K562 (cell line): ENCODE measurements around the gene TCF12.

Source experiments
- BHLHE40 ChIP-seq: IDR thresholded peaks from 2 replicates; pipeline ENCODE4 v1.6.1; 2011; ENCODE audit warnings: low read length, improper control_type of control experiment
- CAMTA2 ChIP-seq: fragments of 250-450 bp; sonication (Bioruptor Pico); conservative IDR thresholded peaks from 2 replicates; pipeline ENCODE4 v1.5.1; 2022
- CHCHD3 ChIP-seq: fragments of 250-450 bp; sonication (Bioruptor Pico); IDR thresholded peaks from 2 replicates; pipeline ENCODE4 v2.1.2; 2022; ENCODE audit warnings: mild to moderate bottlenecking
- E2F1 ChIP-seq: sonication (generic); formaldehyde crosslinking; IDR thresholded peaks from 2 replicates; pipeline ENCODE4 v1.8.1; 2023; ENCODE audit warnings: mild to moderate bottlenecking, missing genetic modification reagents, moderate library complexity
- EP300 ChIP-seq: IDR thresholded peaks from 2 replicates; pipeline ENCODE4 v1.6.1; 2012; ENCODE audit warnings: low read length, improper control_type of control experiment
- ETV6 ChIP-seq, 3 experiments: fragments of 150-350 bp in 1 of 3; sonication (generic) in 1 of 3; formaldehyde crosslinking in 1 of 3; IDR thresholded peaks; 2 replicates each; pipeline versions ENCODE4 v1.6.1 to v1.8.0; 2014 to 2022; ENCODE audit warnings: borderline replicate concordance in 2 of 3, low read depth in 2 of 3, antibody characterized with exemption in 1 of 3, low read length in 1 of 3, mild to moderate bottlenecking in 1 of 3, missing genetic modification reagents in 1 of 3
- IFI16 ChIP-seq: fragments of 250-450 bp; sonication (Bioruptor Pico); IDR thresholded peaks from 2 replicates; pipeline ENCODE4 v2.1.2; 2022; ENCODE audit warnings: mild to moderate bottlenecking, inconsistent platforms
- POLR2A ChIP-seq: fragments of 450-650 bp; conservative IDR thresholded peaks from 2 replicates; pipeline ENCODE4 v1.6.1; 2016
- PPARD ChIP-seq: fragments of 250-450 bp; sonication (Bioruptor Pico); IDR thresholded peaks from 2 replicates; pipeline ENCODE4 v1.8.0; 2022; ENCODE audit warnings: inconsistent platforms, mild to moderate bottlenecking, moderate library complexity
- RBM14 ChIP-seq: fragments of 200-400 bp; formaldehyde crosslinking; IDR thresholded peaks from 2 replicates; pipeline ENCODE4 v1.6.1; 2018; ENCODE audit warnings: low read depth, mild to moderate bottlenecking, low read length, moderate library complexity, borderline replicate concordance; ENCODE audit not compliant: insufficient read depth
- RHOXF2B ChIP-seq: fragments of 250-450 bp; sonication (Bioruptor Pico); conservative IDR thresholded peaks from 2 replicates; pipeline ENCODE4 v1.5.1; 2021
- ZBTB8A ChIP-seq: fragments of 450-650 bp; IDR thresholded peaks from 2 replicates; pipeline ENCODE4 v1.6.1; 2018; ENCODE audit warnings: mild to moderate bottlenecking, moderate library complexity; ENCODE audit not compliant: partially characterized antibody
- ZNF212 ChIP-seq: fragments of 450-650 bp; formaldehyde crosslinking; IDR thresholded peaks from 2 replicates; pipeline ENCODE4 v1.4.0; 2020; ENCODE audit warnings: mild to moderate bottlenecking
- ZNF695 ChIP-seq: fragments of 450-650 bp; formaldehyde crosslinking; IDR thresholded peaks from 2 replicates; pipeline ENCODE4 v1.4.0; 2020; ENCODE audit warnings: mild to moderate bottlenecking, moderate library complexity

DNA sequence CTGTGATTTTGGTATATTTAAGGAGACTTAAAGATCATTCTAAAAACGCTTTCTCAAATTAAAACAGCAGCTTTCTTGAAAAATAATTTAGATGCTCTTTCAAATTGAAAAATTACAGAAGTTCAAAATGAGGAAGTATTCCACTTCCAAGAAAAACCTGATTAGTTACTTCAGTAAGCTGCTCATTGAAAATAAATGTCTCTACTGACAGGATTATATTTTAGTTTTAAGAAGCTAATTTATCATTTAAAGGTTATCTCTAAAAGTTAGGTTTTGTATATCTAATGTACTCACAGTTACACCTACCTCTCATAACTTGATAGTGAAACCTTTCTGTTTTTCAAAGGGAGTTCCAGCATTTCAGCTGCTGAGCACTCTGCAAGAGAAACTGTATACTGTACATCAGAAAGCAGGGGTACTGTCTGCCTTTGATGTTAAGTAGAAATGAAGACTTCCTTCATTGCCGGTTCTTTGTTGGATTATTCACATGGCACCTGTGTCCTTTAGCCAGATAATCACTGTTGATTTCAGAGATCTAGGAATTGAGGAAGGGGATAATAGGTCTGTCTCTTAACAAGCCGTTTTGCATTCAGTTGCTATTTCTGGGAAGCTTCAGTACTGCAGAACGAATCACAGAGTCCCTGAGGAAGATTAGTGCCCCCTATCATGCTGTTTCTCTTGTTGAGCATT, 161.6 kb downstream of the TCF12 start:
- TF ChIP-seq IFI16 (CRISPR knock-in tag) (no peak), ZBTB8A (no peak), ZNF695 (no peak), CHCHD3 (no peak), CAMTA2 (no peak), EP300 (no peak), ZNF212 (CRISPR knock-in tag) (no peak), RHOXF2B (no peak), E2F1 (no peak), BHLHE40 (no peak), ETV6 (IDR thresholded peaks at IDR 0.05; ENCODE audit: borderline replicate concordance in 1 of 2, low read depth in 2 of 2, low read length in 1 of 2) (no peak), ETV6 (CRISPR knock-in tag; IDR thresholded peaks at IDR 0.05; ENCODE audit: borderline replicate concordance) (no peak), PPARD (CRISPR knock-in tag) (no peak), RBM14 (no peak), POLR2A (no peak)
